A549 (cell line): ENCODE measurements around the gene GTF2A2.

ENCODE experiments used
- BHLHE40 ChIP-seq: IDR thresholded peaks from 2 replicates; pipeline ENCODE4 v1.6.1; 2012; ENCODE audit warnings: low read depth, low read length, inconsistent platforms
- CHD2 ChIP-seq: fragments of 150-350 bp; IDR thresholded peaks from 2 replicates; pipeline ENCODE4 v1.6.1; 2014; ENCODE audit warnings: low read length; ENCODE audit not compliant: partially characterized antibody
- CTCF ChIP-seq: fragments of >200 bp; sonication (Bioruptor Twin); formaldehyde crosslinking; IDR thresholded peaks from 3 replicates; pipeline ENCODE4 v1.5.1; 2016
- MYC ChIP-seq: IDR thresholded peaks from 2 replicates; pipeline ENCODE4 v1.6.1; 2012; ENCODE audit warnings: mild to moderate bottlenecking, inconsistent platforms, low read length, improper control_type of control experiment, borderline replicate concordance
- NPAS2 ChIP-seq: fragments of 250-450 bp; sonication (Bioruptor Pico); IDR thresholded peaks from 2 replicates; pipeline ENCODE4 v1.8.0; 2022; ENCODE audit warnings: mild to moderate bottlenecking, moderate library complexity, borderline replicate concordance
- POLR2A ChIP-seq: IDR thresholded peaks from 2 replicates; pipeline ENCODE4 v1.6.1; 2012; ENCODE audit warnings: mild to moderate bottlenecking, low read length
- RARB ChIP-seq: fragments of 250-450 bp; sonication (Bioruptor Pico); IDR thresholded peaks from 2 replicates; pipeline ENCODE4 v1.8.0; 2021; ENCODE audit warnings: mild to moderate bottlenecking, moderate library complexity
- REST ChIP-seq: fragments of 200-600 bp; sonication (generic); IDR thresholded peaks from 2 replicates; pipeline ENCODE4 v1.6.1; 2016; ENCODE audit warnings: antibody characterized with exemption, mild to moderate bottlenecking, moderate library complexity

GRCh38 chr15:59701880-59702279 lies 44.6 kb upstream of the GTF2A2 start:
- TF ChIP-seq CTCF (no peak), BHLHE40 (no peak), REST (no peak), CHD2 (no peak), NPAS2 (CRISPR knock-in tag) (no peak), RARB (CRISPR knock-in tag) (no peak), POLR2A (no peak), MYC (no peak)
